Mesodermal cell (in vitro differentiated cells): ENCODE results near the gene C11orf24.
"Not testable (repeated sequence)": the region's sequence is repeated elsewhere in the genome, so short reads cannot be mapped to it uniquely, and the experiment has no call there.

ENCODE experiments used
- H3K27ac ChIP-seq: 2 replicates; pipeline ENCODE4 v1.7.0; 2013; ENCODE audit warnings: mild to moderate bottlenecking, low read depth, low read length, moderate library complexity; ENCODE audit not compliant: severe bottlenecking
- H3K36me3 ChIP-seq: 2 replicates; pipeline ENCODE4 v1.7.1; 2013; ENCODE audit warnings: mild to moderate bottlenecking, low read length, moderate library complexity; ENCODE audit not compliant: control insufficient read depth, insufficient read depth
- H3K4me1 ChIP-seq: one replicate; pipeline ENCODE4 v1.7.1; 2013; ENCODE audit warnings: mild to moderate bottlenecking, low read length; ENCODE audit not compliant: insufficient read depth, control insufficient read depth, poor library complexity, severe bottlenecking
- H3K4me3 ChIP-seq: 2 replicates; pipeline ENCODE4 v1.7.0; 2013; ENCODE audit warnings: low read length, control low read depth, mild to moderate bottlenecking; ENCODE audit not compliant: insufficient read depth, poor library complexity, severe bottlenecking; ENCODE audit errors: extremely low read depth
- H3K9me3 ChIP-seq: 2 replicates; pipeline ENCODE4 v1.7.1; 2013; ENCODE audit warnings: mild to moderate bottlenecking, low read length, moderate library complexity; ENCODE audit not compliant: control insufficient read depth
- WGBS, 2 experiments: methylation state at CpG; one replicate each; pipeline ENCODE4 v1.1.5; 2013; ENCODE audit warnings: missing lambda C conversion rate in 2 of 2; ENCODE audit not compliant: insufficient coverage in 2 of 2; 5-methylcytosine and 5-hydroxymethylcytosine counted together

Gene C11orf24

DNA sequence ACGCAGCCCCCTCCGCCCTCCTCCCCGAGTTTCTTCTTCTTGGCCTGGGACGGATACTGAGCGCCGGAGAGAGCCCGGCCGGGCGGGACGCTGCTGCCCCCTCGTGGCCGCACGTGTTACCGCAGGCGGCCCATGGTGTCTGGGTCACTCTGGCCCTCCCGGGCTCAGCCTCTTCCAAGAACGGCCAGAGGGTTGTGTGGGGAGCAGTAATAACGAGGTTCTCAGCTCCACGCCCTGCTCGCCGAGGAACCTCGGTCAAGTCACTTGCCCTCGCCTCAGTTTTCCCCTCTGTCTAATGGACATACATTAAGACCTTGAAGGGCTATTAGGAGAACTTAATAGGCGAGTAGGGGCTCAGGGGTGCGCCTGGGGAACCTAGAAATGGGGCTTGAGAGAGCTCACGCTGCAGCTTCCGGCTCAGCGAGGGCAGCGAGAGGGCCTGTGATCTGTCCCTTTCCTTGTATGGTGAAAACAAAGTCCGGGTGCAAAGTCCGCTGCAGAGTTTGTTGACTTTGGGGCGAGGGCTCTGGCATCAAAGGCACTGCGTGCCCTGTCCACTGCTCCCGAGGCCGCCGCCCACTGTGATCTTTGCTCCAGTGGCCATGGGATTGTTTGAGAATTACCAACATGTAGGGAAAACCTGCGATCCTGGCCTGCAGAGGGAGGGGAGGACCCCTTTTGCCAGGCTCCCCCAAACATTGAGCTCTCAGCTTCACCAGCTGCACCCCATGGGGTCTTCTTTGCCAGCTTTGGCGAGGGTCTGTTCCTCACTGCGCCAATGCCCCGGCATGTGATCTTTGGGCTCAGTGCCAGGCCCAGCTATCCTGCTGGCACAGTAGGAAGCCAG, 26.3 kb upstream of the C11orf24 start:
- H3K4me1 ChIP-seq: no peaks in the 10 kb centered on the region
- 46 to 57% methylated on average over 29 to 36 of the region's 40 CpGs for whole genome bisulfite sequencing, 2 experiments
- H3K36me3 ChIP-seq: no peaks in the 10 kb centered on the region
- H3K27ac ChIP-seq: no peak overlapping the region
- H3K9me3 ChIP-seq: no peaks in the 10 kb centered on the region
- no peak overlapping the region for H3K4me3 ChIP-seq

DNA sequence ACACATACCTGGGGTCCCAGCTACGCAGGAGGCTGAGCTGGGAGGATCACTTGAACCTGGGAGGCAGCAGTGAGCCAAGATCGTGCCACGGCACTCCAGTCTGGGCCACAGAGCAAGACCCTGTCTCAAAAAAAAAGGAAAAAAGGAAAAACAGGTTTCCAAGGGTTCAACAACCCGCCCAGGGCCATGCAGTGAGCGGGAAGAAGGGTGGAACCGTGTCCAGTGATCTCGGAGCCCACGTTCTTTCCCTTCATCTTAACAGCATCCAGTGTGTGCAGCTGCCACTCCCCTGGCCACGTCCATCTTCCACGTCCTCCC, 25.7 kb upstream of the C11orf24 start:
- Histone ChIP-seq H3K9me3 (no peaks in the 10 kb centered on the region), H3K4me3 (no peak overlapping the region), H3K36me3 (no peaks in the 10 kb centered on the region), H3K27ac (no peak overlapping the region), H3K4me1 (no peaks in the 10 kb centered on the region)
- WGBS, 2 experiments: 51 to 70% methylated on average over 8 to 10 of the region's 10 CpGs

- Histone ChIP-seq H3K4me1 (no peaks in the 10 kb centered on the region), H3K36me3 (no peaks in the 10 kb centered on the region), H3K27ac (no peak overlapping the region), H3K4me3 (no peak overlapping the region), H3K9me3 (no peaks in the 10 kb centered on the region)
- WGBS, 2 experiments: 88 to 97% methylated on average over 4 to 6 of the region's 6 CpGs
Measured at GRCh38 chr11:68297052-68297378, 25.2 kb upstream of the C11orf24 start.

DNA sequence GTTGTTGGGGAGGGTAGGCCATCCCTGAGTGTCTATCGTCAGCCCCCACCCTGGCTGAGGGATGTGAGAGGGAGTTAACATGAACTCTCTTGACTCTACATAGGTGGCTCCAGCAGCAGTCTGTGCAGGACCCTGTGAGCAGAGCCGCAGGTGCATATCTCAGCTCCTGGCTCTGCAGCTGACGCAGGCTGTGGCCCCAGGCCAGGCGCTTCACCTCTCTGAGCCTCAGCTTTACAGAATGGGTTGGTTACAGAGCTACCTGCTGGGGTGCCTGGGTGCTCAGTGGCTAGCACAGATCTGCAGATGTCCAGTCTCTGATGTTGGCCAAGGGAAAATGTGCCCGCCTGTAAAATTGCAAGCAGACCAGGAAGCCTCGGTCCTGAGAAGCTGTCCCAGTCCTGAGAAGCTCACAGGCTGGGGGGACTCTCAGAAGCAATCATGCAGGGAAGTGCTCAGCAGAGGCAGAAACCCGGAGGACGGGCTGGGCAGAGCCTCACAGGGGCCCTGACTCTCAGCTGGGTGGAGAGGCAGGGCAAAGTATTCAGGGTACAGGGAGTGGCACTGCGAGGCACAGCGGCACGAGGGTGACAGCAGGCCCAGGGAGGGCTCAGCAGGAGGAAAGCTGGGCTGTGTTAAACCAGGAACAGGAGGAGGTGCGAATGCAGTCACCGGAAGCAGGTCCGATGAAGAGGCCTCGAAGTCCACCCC, 24.7 kb upstream of the C11orf24 start:
- WGBS, 2 experiments: 91 to 93% methylated on average over 15 of the region's 15 CpGs
- Histone ChIP-seq H3K4me3 (no peak overlapping the region), H3K9me3 (no peaks in the 10 kb centered on the region)

GRCh38 chr11:68295940-68296339, 24.2 kb upstream of the C11orf24 start:
- no peak overlapping the region for H3K27ac ChIP-seq
- H3K36me3 ChIP-seq: no peaks in the 10 kb centered on the region
- no peaks in the 10 kb centered on the region for H3K9me3 ChIP-seq
- 86 to 97% methylated on average over 1 to 3 of the region's 5 CpGs for WGBS, 2 experiments
- no peak overlapping the region for H3K4me3 ChIP-seq
- H3K4me1 ChIP-seq: no peaks in the 10 kb centered on the region

More for the DNA sequence above, 24.7 kb upstream of the C11orf24 start:
- H3K4me1 ChIP-seq: no peaks in the 10 kb centered on the region
- no peak overlapping the region for H3K27ac ChIP-seq
- H3K36me3 ChIP-seq: no peaks in the 10 kb centered on the region

- no peak overlapping the region for H3K27ac ChIP-seq
- no peaks in the 10 kb centered on the region for H3K4me1 ChIP-seq
- H3K9me3 ChIP-seq: no peaks in the 10 kb centered on the region
- no peaks in the 10 kb centered on the region for H3K36me3 ChIP-seq
- H3K4me3 ChIP-seq: no peak overlapping the region
- WGBS, 2 experiments: no CpG with 5 or more reads among the region's 1 CpG
Measured at GRCh38 chr11:68295271-68295670, 23.5 kb upstream of the C11orf24 start.

DNA sequence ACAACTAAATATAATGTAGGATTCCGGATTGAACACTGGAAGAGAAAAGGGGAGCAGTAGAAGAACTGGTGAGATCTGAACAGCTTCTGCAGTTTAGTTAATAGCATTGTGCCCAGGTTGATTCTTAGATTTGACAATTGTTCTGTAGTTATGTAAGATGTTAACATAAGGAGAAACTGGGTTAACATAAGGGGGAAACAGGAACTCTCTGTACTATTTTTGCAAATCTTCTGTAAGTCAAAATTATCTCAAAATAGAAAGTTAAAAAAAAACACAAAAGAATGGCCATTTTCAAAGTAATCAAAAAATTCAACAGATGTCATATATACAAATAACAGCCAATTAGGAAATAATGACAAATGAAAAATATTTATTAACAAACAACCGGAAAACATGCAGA, 21.9 kb upstream of the C11orf24 start:
- H3K4me1 ChIP-seq: no peaks in the 10 kb centered on the region
- H3K4me3 ChIP-seq: no peak overlapping the region
- no peaks in the 10 kb centered on the region for H3K36me3 ChIP-seq
- H3K9me3 ChIP-seq: no peaks in the 10 kb centered on the region
- 88 to 91% methylated on average over 1 of the region's 2 CpGs for WGBS, 2 experiments
- H3K27ac ChIP-seq: no peak overlapping the region

GRCh38 chr11:68289456-68289855, 17.7 kb upstream of the C11orf24 start:
- no peak overlapping the region for H3K27ac ChIP-seq
- no peak overlapping the region for H3K4me3 ChIP-seq
- whole genome bisulfite sequencing, 2 experiments: 100% methylated on average over 1 to 2 of the region's 2 CpGs
- H3K9me3 ChIP-seq: no peaks in the 10 kb centered on the region
- H3K36me3 ChIP-seq: no peaks in the 10 kb centered on the region
- H3K4me1 ChIP-seq: no peaks in the 10 kb centered on the region

- no peaks in the 10 kb centered on the region for H3K4me1 ChIP-seq
- no peaks in the 10 kb centered on the region for H3K9me3 ChIP-seq
- H3K27ac ChIP-seq: no peak overlapping the region
- H3K4me3 ChIP-seq: no peak overlapping the region
- no peaks in the 10 kb centered on the region for H3K36me3 ChIP-seq
- 90 to 100% methylated on average over 5 to 7 of the region's 8 CpGs for WGBS, 2 experiments
Measured at GRCh38 chr11:68287419-68287818, 15.6 kb upstream of the C11orf24 start.

GRCh38 chr11:68284588-68284987, 12.8 kb upstream of the C11orf24 start:
- H3K4me1 ChIP-seq, H3K9me3 ChIP-seq, H3K27ac ChIP-seq, H3K36me3 ChIP-seq, H3K4me3 ChIP-seq: not testable (repeated sequence)
- WGBS, 2 experiments: 80 to 100% methylated on average over 1 to 2 of the region's 3 CpGs

GRCh38 chr11:68282861-68283230, 11.1 kb upstream of the C11orf24 start:
- WGBS, 2 experiments: 96 to 98% methylated on average over 9 to 14 of the region's 14 CpGs

More at GRCh38 chr11:68282861-68283230, 11.1 kb upstream of the C11orf24 start:
- Histone ChIP-seq H3K9me3 (no peaks in the 10 kb centered on the region), H3K36me3 (no peaks in the 10 kb centered on the region), H3K27ac (no peak overlapping the region), H3K4me1 (no peaks in the 10 kb centered on the region), H3K4me3 (no peak overlapping the region)
